GM12878 (cell line): ENCODE measurements around the gene NRG2. TPM values are rescaled to one million over a fixed set of nuclear protein-coding genes. Genes with fewer than 3 reads are reported as not detected.

Source experiments
- ATAC-seq: fragments of 200-7000 bp; cut with Tn5 transposase; 3 replicates; pipeline ENCODE4 v1.9.1; 2020; ENCODE audit warnings: mild to moderate bottlenecking, moderate library complexity
- BruUV-seq: library from RNA; stranded (reverse); fragments of 400-500 nt; replicated peaks from 2 replicates; lab custom pipeline; 2021; lab: Mats Ljungman, UMichigan
- CTCF ChIA-PET: fragments of 300-600 bp; sonication (Branson Sonifier 250); formaldehyde crosslinking; extraction: SDS; loops from one replicate; lab custom pipeline; 2021; ENCODE audit warnings: inconsistent platforms; lab: Yijun Ruan, JAX
- POLR2A ChIA-PET: fragments of 350-600 bp; formaldehyde crosslinking; extraction: SDS; loops from one replicate; lab custom pipeline; 2021; ENCODE audit warnings: inconsistent platforms; lab: Charles Lee
- RAD21 ChIA-PET: fragments of 300-600 bp; sonication (Branson Sonifier 250); formaldehyde crosslinking; loops from one replicate; lab custom pipeline; 2023; ENCODE audit warnings: antibody characterized with exemption; ENCODE audit not compliant: unreplicated experiment; lab: Charles Lee
- SMC1A ChIA-PET: fragments of 300-600 bp; sonication (Branson Sonifier 250); formaldehyde crosslinking; loops from one replicate; lab custom pipeline; 2023; ENCODE audit not compliant: unreplicated experiment, uncharacterized antibody; lab: Charles Lee
- DNase-seq: peaks from one replicate; pipeline ENCODE4 v3.0.0-alpha.2; 2011; ENCODE audit warnings: low read depth, low spot score
- FAIRE-seq: peaks from 3 replicates; lab custom pipeline; 2011; peaks lifted over from hg19 to GRCh38; lab: Jason Lieb, UNC
- H2AFZ ChIP-seq: 2 replicates; pipeline ENCODE4 v1.6.0; 2011; ENCODE audit warnings: low read depth, low read length, control low read depth; ENCODE audit not compliant: control insufficient read depth
- H3K27ac ChIP-seq: 2 replicates; pipeline ENCODE4 v1.5.1; 2011; ENCODE audit warnings: control low read depth; ENCODE audit not compliant: control insufficient read depth, insufficient read depth
- H3K27me3 ChIP-seq, 2 experiments: replicated peaks in 1 of 2; 2 replicates each; pipeline versions ENCODE4 v1.6.0 to v1.6.1; 2011; ENCODE audit warnings: low read length in 1 of 2; ENCODE audit not compliant: control insufficient read depth in 2 of 2, insufficient read depth in 2 of 2
- H3K36me3 ChIP-seq, 2 experiments: 2 replicates each; pipeline ENCODE4 v1.5.1; 2011; ENCODE audit warnings: low read length in 1 of 2; ENCODE audit not compliant: control insufficient read depth in 2 of 2, insufficient read depth in 2 of 2
- H3K4me1 ChIP-seq: 2 replicates; pipeline ENCODE4 v1.6.1; 2011; ENCODE audit warnings: mild to moderate bottlenecking, low read length, moderate library complexity, mixed read lengths; ENCODE audit not compliant: control insufficient read depth, insufficient read depth
- H3K4me2 ChIP-seq: 2 replicates; pipeline ENCODE4 v1.6.0; 2011; ENCODE audit warnings: control low read depth; ENCODE audit not compliant: control insufficient read depth, insufficient read depth
- H3K4me3 ChIP-seq: fragments of 200-600 bp; sonication (generic); 2 replicates; pipeline ENCODE4 v1.5.1; 2016
- H3K79me2 ChIP-seq: 2 replicates; pipeline ENCODE4 v1.6.0; 2011; ENCODE audit warnings: low read length; ENCODE audit not compliant: control insufficient read depth, insufficient read depth
- H3K9ac ChIP-seq: 2 replicates; pipeline ENCODE4 v1.8.0; 2011; ENCODE audit warnings: low read length, control low read depth, mixed read lengths; ENCODE audit not compliant: control insufficient read depth, insufficient read depth
- H3K9me3 ChIP-seq: replicated peaks from 3 replicates; pipeline ENCODE4 v1.5.1; 2011; ENCODE audit warnings: mild to moderate bottlenecking, low read length; ENCODE audit not compliant: control insufficient read depth, insufficient read depth
- H4K20me1 ChIP-seq: 2 replicates; pipeline ENCODE4 v1.6.0; 2011; ENCODE audit not compliant: control insufficient read depth, insufficient read depth
- BCL11A ChIP-seq: IDR thresholded peaks from 2 replicates; pipeline ENCODE4 v1.6.1; 2011; ENCODE audit warnings: low read depth, low read length
- CHD4 ChIP-seq: fragments of 200-600 bp; sonication (generic); IDR thresholded peaks from 2 replicates; pipeline ENCODE4 v1.6.1; 2016; ENCODE audit warnings: mild to moderate bottlenecking
- CREB1 ChIP-seq: IDR thresholded peaks from 2 replicates; pipeline ENCODE4 v1.6.1; 2012; ENCODE audit warnings: low read depth, mild to moderate bottlenecking, inconsistent platforms
- CREM ChIP-seq: IDR thresholded peaks from 2 replicates; pipeline ENCODE4 v1.6.1; 2014; ENCODE audit warnings: antibody characterized with exemption, low read depth
- IKZF2 ChIP-seq, 2 experiments: fragments of 450-650 bp; IDR thresholded peaks; 2 replicates each; pipeline ENCODE4 v1.6.1; 2017; ENCODE audit warnings: mild to moderate bottlenecking in 2 of 2, moderate library complexity in 2 of 2
- MEF2B ChIP-seq: fragments of 450-650 bp; IDR thresholded peaks from 2 replicates; pipeline ENCODE4 v1.6.1; 2018; ENCODE audit warnings: mild to moderate bottlenecking, moderate library complexity; ENCODE audit not compliant: partially characterized antibody, poor library complexity, severe bottlenecking
- NR2F1 ChIP-seq: fragments of 450-650 bp; conservative IDR thresholded peaks from 2 replicates; pipeline ENCODE4 v1.6.1; 2017; ENCODE audit warnings: mild to moderate bottlenecking
- PAX5 ChIP-seq: IDR thresholded peaks from 2 replicates; pipeline ENCODE4 v1.6.1; 2011; ENCODE audit warnings: low read depth, low read length, borderline replicate concordance
- PKNOX1 ChIP-seq: fragments of 450-650 bp; IDR thresholded peaks from 2 replicates; pipeline ENCODE4 v1.6.1; 2016; ENCODE audit warnings: mild to moderate bottlenecking
- POU2F2 ChIP-seq: IDR thresholded peaks from 3 replicates; pipeline ENCODE4 v1.6.1; 2011; ENCODE audit warnings: low read depth, mild to moderate bottlenecking, low read length, borderline replicate concordance
- RAD21 ChIP-seq: IDR thresholded peaks from 2 replicates; pipeline ENCODE4 v1.6.1; 2011; ENCODE audit warnings: mild to moderate bottlenecking, low read depth, low read length, moderate library complexity; ENCODE audit not compliant: insufficient read depth
- RUNX3 ChIP-seq: IDR thresholded peaks from 2 replicates; pipeline ENCODE4 v1.6.1; 2012; ENCODE audit warnings: low read length, inconsistent platforms
- TCF12 ChIP-seq: IDR thresholded peaks from 2 replicates; pipeline ENCODE4 v1.6.1; 2011; ENCODE audit warnings: low read depth, mild to moderate bottlenecking, low read length
- WGBS: methylation state at CpG from one replicate; pipeline ENCODE4 v1.1.6; 2016; ENCODE audit warnings: low lambda C conversion rate; ENCODE audit not compliant: insufficient replicate concordance, insufficient coverage; ENCODE audit errors: missing lambda C conversion rate; 5-methylcytosine and 5-hydroxymethylcytosine counted together
- in situ Hi-C: fragments of 300-500 bp; cut with MboI; formaldehyde crosslinking; loops from 9 replicates; pipeline ENCODE4 v1.14.3; 2018; ENCODE audit warnings: mixed read lengths
- intact Hi-C: fragments of 100-400 bp; cut with micrococcal nuclease; formaldehyde crosslinking; loops from one replicate; pipeline ENCODE4 v1.14.2; 2022; ENCODE audit not compliant: unreplicated experiment
- polyA plus RNA-seq, 11 experiments: library from polyadenylated mRNA; depleted of rRNA in 4 of 11; unstranded in 6 of 11; stranded (reverse) in 5 of 11; fragments of >200 nt; fragmentation: Nextera tagmentation in 4 of 11; fragmentation: Illumina TruSeq in 1 of 11; extraction: Ambion mirVana in 4 of 11; extraction: Trizol in 1 of 11; gene quantifications; 1 replicate in 1 of 11; 2 replicates in 10 of 11; pipeline versions ENCODE4 v1.2.1 to v1.2.3, GENCODE V29; 2011 to 2016; ENCODE audit warnings: inconsistent platforms in 2 of 11, missing spikeins in 2 of 11, low read depth in 1 of 11
- total RNA-seq, 4 experiments: library from RNA; depleted of rRNA in 3 of 4; stranded (reverse); fragments of >200 nt in 3 of 4; fragmentation: Illumina TruSeq in 1 of 4; extraction: Trizol in 1 of 4; gene quantifications; 2 replicates each; pipeline versions ENCODE4 v1.2.1 to v1.2.3, GENCODE V29; 2013 to 2021
- TF ChIP-seq, protein P1 (sequence below): IDR thresholded peaks from 2 replicates; pipeline ENCODE4 v1.6.1; 2011; ENCODE audit warnings: borderline replicate concordance, low read depth, mild to moderate bottlenecking, moderate library complexity, low read length; ENCODE audit not compliant: insufficient read depth, poor library complexity, severe bottlenecking
- TF ChIP-seq, protein P2 (sequence below), 3 experiments: IDR thresholded peaks in 2 of 3; conservative IDR thresholded peaks in 1 of 3; 2 replicates each; pipeline ENCODE4 v1.5.1; 2011; ENCODE audit warnings: low read depth in 3 of 3, low read length in 3 of 3, mild to moderate bottlenecking in 3 of 3, control low read depth in 2 of 3, moderate library complexity in 2 of 3, inconsistent platforms in 1 of 3, mixed read lengths in 1 of 3; ENCODE audit not compliant: control insufficient read depth in 2 of 3, insufficient read depth in 1 of 3; ENCODE audit errors: extremely low read depth in 1 of 3

The NRG2 gene
- total and polyA plus RNA-seq, 10 of the 15 experiments (the other 5 are each of a cell fraction or from before 2014, with no cell fraction given): 0.10 to 21.7 (median 9.6) TPM

GRCh38 chr5:139960723-139961383 is 82.2 kb downstream of the NRG2 start:
- H3K9me3 ChIP-seq: no peaks in the 10 kb centered on the region
- DNase-seq (peak; percentile 61), FAIRE-seq (peak; percentile 7)
- H2AFZ ChIP-seq: no peak overlapping the region
- no TSS peak for BruUV-seq
- peaks cover 53% of the 10 kb centered on the region for H3K4me1 ChIP-seq
- TF ChIP-seq PKNOX1: peak; percentile 74
- TF ChIP-seq, protein P1, sequence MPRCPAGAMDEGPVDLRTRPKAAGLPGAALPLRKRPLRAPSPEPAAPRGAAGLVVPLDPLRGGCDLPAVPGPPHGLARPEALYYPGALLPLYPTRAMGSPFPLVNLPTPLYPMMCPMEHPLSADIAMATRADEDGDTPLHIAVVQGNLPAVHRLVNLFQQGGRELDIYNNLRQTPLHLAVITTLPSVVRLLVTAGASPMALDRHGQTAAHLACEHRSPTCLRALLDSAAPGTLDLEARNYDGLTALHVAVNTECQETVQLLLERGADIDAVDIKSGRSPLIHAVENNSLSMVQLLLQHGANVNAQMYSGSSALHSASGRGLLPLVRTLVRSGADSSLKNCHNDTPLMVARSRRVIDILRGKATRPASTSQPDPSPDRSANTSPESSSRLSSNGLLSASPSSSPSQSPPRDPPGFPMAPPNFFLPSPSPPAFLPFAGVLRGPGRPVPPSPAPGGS: peak; percentile 84
- TF ChIP-seq NR2F1: peak; percentile 15; the same call in 1 of the 2 replicates
- peak; percentile 62; the same call in 1 of the 2 replicates for TF ChIP-seq PAX5
- 0 out of 2 replicates have a peak, but pooled peaks have one; percentile 17 for TF ChIP-seq CREB1
- TF ChIP-seq TCF12: 0 out of 2 replicates have a peak, but pooled peaks have one; percentile 38
- 0 out of 4 replicates have a peak, but pooled peaks of 1 of the 2 experiments have one; percentile 10 for TF ChIP-seq IKZF2 (IDR thresholded peaks at IDR 0.05)
- no peak for TF ChIP-seq POU2F2
- TF ChIP-seq BCL11A: peak; percentile 48; the same call in 1 of the 2 replicates
- TF ChIP-seq CREM: 0 out of 2 replicates have a peak, but pooled peaks have one; percentile 49
- no peak for TF ChIP-seq MEF2B
- TF ChIP-seq RUNX3: peak; percentile 89
- TF ChIP-seq CHD4: no peak
- TF ChIP-seq, protein P2, sequence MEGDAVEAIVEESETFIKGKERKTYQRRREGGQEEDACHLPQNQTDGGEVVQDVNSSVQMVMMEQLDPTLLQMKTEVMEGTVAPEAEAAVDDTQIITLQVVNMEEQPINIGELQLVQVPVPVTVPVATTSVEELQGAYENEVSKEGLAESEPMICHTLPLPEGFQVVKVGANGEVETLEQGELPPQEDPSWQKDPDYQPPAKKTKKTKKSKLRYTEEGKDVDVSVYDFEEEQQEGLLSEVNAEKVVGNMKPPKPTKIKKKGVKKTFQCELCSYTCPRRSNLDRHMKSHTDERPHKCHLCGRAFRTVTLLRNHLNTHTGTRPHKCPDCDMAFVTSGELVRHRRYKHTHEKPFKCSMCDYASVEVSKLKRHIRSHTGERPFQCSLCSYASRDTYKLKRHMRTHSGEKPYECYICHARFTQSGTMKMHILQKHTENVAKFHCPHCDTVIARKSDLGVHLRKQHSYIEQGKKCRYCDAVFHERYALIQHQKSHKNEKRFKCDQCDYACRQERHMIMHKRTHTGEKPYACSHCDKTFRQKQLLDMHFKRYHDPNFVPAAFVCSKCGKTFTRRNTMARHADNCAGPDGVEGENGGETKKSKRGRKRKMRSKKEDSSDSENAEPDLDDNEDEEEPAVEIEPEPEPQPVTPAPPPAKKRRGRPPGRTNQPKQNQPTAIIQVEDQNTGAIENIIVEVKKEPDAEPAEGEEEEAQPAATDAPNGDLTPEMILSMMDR (IDR thresholded peaks at IDR 0.05 in 2 of 3, conservative IDR thresholded peaks at IDR 0.05 in 1 of 3; ENCODE audit: control insufficient read depth in 2 of 3, extremely low read depth in 1 of 3, insufficient read depth in 1 of 3, low read depth in 3 of 3, low read length in 3 of 3): no peak
- peak; percentile 5; the same call in 1 of the 2 replicates for TF ChIP-seq RAD21
- TF ChIP-seq, all 136 proteins: peak for 11
- Histone ChIP-seq H4K20me1 (no peaks in the 10 kb centered on the region; the same call in 1 of the 2 replicates), H3K4me2 (no peak overlapping the region), H3K9ac (no peak overlapping the region), H3K27ac (no peak overlapping the region), H3K36me3 (no peaks in the 10 kb centered on the region), H3K79me2 (peaks cover 8% of the 10 kb centered on the region), H3K4me3 (no peak overlapping the region), H3K27me3 (no peaks in the 10 kb centered on the region)
- peak; percentile 93 for ATAC-seq
- ChIA-PET POLR2A (interaction anchor here (0.9 to 1.8 kb wide), 3 partner anchors 19 to 99 kb away, joined by 3 to 5 read pairs (median 3); no protein-coding TSS in a partner anchor), CTCF (interaction anchor here (0.9 to 2.5 kb wide), 9 partner anchors 9 to 185 kb away, joined by 3 to 25 read pairs (median 4); no protein-coding TSS in a partner anchor), SMC1A (interaction anchor here (0.6 to 3.7 kb wide), 8 partner anchors 8 to 174 kb away, joined by 3 to 17 read pairs (median 4); no protein-coding TSS in a partner anchor), RAD21 (interaction anchor here (0.5 to 1.9 kb wide), 11 partner anchors 9 to 212 kb away, joined by 3 to 7 read pairs (median 4); partner anchors contain the start of gene NRG2)
- WGBS: 14% methylated on average over 9 of the region's 9 CpGs
- in situ Hi-C loops (no loop called here), intact Hi-C loops (loop anchor here (10.0 kb wide), 1 partner anchor 326 kb away; no protein-coding TSS in a partner anchor)
